Ovary (tissue), 3 donors: ENCODE measurements around the gene CCRL2.

Experiments
- EP300 ChIP-seq: sonication (generic); formaldehyde crosslinking; IDR thresholded peaks from one replicate; pipeline ENCODE4 v1.6.1; 2017; ENCODE audit warnings: antibody characterized with exemption
- TF ChIP-seq, protein P1 (sequence below), 3 donors: fragments of 450-650 bp in 2 of 3; fragments of 200-600 bp in 1 of 3; IDR thresholded peaks; one replicate each; pipeline versions ENCODE4 v1.5.1 to v1.8.0; 2016 to 2022; ENCODE audit warnings: antibody characterized with exemption in 3 of 3, mild to moderate bottlenecking in 1 of 3
- donor health status: DM: no; HTN: no; CAD: no.

GRCh38 chr3:46435081-46435726 lies 28.1 kb downstream of the CCRL2 start:
- TF ChIP-seq, protein P1, sequence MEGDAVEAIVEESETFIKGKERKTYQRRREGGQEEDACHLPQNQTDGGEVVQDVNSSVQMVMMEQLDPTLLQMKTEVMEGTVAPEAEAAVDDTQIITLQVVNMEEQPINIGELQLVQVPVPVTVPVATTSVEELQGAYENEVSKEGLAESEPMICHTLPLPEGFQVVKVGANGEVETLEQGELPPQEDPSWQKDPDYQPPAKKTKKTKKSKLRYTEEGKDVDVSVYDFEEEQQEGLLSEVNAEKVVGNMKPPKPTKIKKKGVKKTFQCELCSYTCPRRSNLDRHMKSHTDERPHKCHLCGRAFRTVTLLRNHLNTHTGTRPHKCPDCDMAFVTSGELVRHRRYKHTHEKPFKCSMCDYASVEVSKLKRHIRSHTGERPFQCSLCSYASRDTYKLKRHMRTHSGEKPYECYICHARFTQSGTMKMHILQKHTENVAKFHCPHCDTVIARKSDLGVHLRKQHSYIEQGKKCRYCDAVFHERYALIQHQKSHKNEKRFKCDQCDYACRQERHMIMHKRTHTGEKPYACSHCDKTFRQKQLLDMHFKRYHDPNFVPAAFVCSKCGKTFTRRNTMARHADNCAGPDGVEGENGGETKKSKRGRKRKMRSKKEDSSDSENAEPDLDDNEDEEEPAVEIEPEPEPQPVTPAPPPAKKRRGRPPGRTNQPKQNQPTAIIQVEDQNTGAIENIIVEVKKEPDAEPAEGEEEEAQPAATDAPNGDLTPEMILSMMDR (IDR thresholded peaks at IDR 0.05) = no peak
- no peak for TF ChIP-seq EP300
